LNCAP (cell line): ENCODE data around the gene MFSD2A.

Experiments
- CTCF ChIP-seq: fragments of 450-650 bp; IDR thresholded peaks from 2 replicates; pipeline ENCODE4 v1.5.1; 2017; ENCODE audit warnings: mild to moderate bottlenecking

The MFSD2A gene

GRCh38 chr1:39919545-39919944 lies 35.4 kb upstream of the MFSD2A start:
- TF ChIP-seq CTCF, result peak; percentile 66

GRCh38 chr1:39922251-39922688 lies 32.7 kb upstream of the MFSD2A start:
- no peak for TF ChIP-seq CTCF

- TF ChIP-seq CTCF, result no peak
Measured at GRCh38 chr1:39925721-39926342, 29.1 kb upstream of the MFSD2A start.

GRCh38 chr1:39926343-39926793 lies 28.6 kb upstream of the MFSD2A start:
- TF ChIP-seq CTCF, result no peak

GRCh38 chr1:39926820-39927219 lies 28.1 kb upstream of the MFSD2A start:
- no peak for TF ChIP-seq CTCF

GRCh38 chr1:39927538-39927937 lies 27.4 kb upstream of the MFSD2A start:
- TF ChIP-seq CTCF, result no peak

GRCh38 chr1:39928809-39929587 lies 25.9 kb upstream of the MFSD2A start:
- no peak for TF ChIP-seq CTCF
